Superior temporal gyrus (tissue), 1 donor: Measurements from ENCODE around the gene MYO1D.

Source experiments
- DNase-seq: peaks from one replicate; pipeline ENCODE4 v3.0.0-alpha.2; 2016; ENCODE audit errors: extremely low spot score

Gene MYO1D

DNA sequence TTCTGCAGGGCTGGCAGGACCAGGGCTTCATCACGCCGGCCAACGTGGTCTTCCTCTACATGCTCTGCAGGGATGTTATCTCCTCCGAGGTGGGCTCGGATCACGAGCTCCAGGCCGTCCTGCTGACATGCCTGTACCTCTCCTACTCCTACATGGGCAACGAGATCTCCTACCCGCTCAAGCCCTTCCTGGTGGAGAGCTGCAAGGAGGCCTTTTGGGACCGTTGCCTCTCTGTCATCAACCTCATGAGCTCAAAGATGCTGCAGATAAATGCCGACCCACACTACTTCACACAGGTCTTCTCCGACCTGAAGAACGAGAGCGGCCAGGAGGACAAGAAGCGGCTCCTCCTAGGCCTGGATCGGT, 388.8 kb downstream of the MYO1D start:
- DNase-seq = no peak

DNA sequence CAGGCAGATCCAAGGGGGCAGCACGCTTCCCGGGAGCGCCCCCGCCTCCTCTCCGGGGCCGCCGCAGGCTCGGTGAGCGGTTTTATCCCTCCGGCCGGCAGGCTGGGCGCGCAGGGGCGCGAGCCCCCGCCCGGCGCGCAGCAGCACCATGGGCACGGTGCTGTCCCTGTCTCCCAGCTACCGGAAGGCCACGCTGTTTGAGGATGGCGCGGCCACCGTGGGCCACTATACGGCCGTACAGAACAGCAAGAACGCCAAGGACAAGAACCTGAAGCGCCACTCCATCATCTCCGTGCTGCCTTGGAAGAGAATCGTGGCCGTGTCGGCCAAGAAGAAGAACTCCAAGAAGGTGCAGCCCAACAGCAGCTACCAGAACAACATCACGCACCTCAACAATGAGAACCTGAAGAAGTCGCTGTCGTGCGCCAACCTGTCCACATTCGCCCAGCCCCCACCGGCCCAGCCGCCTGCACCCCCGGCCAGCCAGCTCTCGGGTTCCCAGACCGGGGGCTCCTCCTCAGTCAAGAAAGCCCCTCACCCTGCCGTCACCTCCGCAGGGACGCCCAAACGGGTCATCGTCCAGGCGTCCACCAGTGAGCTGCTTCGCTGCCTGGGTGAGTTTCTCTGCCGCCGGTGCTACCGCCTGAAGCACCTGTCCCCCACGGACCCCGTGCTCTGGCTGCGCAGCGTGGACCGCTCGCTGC, 389.3 kb downstream of the MYO1D start:
- no peak for DNase-seq

DNA sequence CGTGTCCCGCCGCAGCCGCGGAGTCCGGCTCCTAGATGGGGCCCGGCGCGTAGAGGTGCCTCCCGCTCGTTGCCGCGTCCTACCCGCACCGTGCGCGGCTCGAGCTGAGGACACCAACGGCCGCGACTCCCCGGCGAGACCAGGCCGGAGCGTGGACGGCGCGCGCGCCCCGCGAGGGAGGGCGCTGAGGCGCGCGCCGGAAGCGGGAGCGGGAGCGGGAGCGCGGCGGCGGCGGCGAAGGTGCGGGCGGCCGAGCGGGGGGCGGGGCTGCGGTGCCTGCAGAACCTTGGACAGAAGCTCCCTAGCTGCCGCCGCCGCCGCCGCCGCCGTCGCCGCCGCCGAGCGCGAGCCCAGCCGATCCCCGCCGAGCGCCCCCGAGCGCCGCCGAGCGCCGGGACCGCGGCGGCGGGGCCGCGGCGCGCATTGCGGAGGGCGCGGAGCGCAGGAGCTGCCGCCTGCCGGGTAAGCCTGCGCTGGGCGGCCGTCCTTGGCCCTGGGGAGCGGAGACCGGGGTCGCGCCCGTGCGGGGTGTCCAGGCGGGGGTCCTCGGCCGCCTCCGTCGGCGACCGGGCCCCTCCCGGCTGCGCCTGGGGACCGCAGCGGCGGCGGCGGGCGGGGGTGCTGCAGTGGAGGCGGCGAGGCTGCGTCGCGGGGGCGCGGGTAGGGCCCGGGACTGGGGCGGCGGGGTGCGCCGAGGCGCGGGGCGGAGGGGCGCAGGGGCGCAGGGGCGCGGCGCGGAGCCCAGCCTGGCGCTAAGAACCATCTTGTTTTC, 390.0 kb downstream of the MYO1D start, which contains the start of gene CDK5R1:
Gene CDK5R1 (plus strand): TSS at position 293 of the 772 bp plus-strand sequence. CDS start 628 bp downstream, outside the sequence.
- DNase-seq = peak; percentile 52

DNA sequence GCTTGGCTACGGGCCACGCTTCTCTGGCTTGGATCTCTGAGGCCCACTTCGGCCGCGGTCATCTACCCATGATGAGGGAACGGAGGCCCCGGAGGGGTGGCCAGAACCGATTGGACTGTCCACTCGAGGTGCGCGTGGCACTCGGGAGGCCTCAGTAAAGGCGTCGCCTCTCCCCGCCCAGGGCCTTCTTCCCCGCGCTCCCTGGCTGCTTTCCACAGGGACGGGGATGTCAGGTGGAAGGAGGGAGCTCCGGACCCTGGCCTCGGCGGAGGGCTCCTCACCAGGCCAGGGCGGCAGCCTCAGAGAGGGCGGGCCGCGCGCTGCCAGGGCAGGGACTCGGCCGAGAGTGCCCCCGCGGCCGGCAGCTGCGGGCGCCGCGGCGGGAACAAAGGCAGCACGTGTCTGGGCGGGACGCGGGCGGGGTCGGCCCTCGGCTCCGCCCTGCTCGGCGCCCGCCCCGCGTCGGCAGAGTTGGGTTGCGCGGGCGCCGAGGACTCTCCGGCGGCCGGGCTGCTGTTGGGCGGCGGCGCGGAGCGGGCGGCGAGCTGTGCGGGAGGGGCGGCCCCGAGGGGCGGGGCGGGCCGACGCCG, 390.7 kb downstream of the MYO1D start:
- peak; percentile 89 for DNase-seq

DNA sequence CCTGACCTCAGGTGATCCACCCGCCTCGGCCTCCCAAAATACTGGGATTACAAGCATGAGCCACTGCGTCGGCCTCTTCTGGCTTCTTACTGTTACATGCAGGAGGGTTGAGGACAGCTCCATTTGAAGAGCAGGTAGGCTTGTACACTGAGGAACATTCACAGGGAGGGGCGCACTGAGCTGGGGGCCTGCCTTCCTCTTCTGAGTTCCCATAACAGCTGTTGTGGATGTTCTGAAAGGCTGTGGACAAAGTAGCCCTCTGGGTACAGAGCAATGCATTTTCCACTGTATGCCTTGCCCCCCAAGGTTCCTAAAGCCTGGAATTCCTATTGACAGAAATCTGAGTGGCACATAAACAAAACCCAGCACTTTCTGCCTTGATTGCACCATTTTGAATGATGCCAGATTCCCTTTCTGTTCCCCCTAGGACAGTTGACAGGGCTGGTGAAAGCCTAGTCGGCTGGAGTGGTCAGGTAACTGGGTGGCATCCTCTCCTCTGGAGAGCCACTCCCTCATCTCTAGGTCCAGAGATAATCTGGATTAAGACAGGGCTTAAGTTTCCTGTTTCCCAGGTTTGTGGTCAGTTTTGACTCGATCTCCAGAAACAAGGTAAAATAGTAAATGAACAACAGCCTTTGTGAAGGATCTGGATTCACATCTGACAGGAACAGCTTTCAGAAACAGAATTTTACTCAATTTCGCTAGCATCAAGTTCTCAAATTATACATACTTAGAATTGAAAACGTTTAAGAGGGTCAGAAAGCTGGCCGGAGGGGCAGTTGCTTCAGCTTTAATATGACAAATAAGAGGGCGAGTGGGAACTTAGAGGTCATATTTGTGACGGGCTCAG, 391.4 kb downstream of the MYO1D start:
- DNase-seq = peak; percentile 68

DNA sequence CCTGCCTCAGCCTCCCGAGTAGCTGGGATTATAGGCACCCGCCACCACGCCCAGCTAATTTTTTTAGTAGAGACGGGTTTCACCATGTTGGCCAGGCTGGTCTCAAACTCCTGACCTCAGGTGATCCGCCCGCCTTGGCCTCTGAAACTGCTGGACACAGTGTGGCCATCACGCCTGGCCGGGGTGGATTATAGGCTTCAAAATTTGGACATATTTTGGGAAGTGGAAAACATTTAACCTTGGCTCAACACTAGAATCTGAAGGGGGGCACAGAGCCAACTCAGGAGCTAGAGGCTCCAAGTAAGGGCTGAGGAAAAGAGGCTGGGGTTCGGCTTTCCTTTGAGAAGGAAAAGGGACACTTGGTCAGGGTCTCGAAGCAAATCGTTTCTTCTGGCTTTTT, 392.3 kb downstream of the MYO1D start:
- no peak for DNase-seq

DNA sequence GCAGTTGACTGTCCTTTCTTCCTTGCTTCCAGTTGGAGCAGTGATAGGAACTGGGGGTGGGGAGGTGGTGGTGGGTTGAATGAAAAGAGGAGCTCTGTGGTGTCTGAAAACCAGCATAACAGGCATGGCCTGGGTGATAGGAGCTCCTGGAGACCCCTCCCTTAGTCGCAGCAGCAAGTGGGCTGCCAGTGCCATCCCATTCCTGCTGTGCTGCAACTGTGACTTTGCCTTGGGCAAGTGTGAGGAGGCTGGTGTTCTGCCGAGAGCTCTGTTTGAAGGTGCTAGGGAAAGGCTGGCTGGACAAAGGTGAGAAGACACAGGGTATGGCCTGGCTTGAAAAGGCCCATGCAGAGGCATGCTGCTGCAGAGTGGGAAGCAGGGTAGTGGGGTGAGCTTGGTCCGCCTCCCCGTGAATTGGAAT, 392.9 kb downstream of the MYO1D start:
- no peak for DNase-seq

DNA sequence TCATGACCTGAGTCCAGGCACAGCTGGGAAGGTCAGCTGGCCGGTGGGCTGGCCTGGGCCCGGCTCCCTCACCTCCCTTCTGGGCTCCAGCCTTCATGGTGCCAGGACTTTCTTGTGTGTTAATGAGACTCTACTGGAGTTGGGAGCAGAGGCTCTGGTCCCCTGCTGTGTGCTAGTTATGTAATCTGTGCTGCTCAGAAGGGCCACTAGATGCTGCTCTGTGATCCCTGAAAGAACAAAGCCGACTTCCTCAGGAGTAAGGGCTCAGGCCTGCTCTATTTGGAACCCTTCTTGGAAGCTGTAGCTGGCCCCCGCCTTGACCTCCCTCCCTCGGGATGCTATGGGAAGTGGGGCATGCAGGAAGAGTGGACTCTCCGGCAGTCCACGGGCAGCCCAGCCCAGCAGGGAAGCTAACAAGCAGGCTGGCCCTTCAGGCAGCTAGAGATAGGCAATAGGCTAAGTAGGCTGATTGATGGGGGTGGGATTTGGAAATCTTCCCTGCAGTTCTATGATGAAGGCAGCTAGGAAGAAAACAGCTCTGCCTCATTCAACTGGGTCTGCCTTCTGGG, 393.4 kb downstream of the MYO1D start:
- peak; percentile 95 for DNase-seq

DNA sequence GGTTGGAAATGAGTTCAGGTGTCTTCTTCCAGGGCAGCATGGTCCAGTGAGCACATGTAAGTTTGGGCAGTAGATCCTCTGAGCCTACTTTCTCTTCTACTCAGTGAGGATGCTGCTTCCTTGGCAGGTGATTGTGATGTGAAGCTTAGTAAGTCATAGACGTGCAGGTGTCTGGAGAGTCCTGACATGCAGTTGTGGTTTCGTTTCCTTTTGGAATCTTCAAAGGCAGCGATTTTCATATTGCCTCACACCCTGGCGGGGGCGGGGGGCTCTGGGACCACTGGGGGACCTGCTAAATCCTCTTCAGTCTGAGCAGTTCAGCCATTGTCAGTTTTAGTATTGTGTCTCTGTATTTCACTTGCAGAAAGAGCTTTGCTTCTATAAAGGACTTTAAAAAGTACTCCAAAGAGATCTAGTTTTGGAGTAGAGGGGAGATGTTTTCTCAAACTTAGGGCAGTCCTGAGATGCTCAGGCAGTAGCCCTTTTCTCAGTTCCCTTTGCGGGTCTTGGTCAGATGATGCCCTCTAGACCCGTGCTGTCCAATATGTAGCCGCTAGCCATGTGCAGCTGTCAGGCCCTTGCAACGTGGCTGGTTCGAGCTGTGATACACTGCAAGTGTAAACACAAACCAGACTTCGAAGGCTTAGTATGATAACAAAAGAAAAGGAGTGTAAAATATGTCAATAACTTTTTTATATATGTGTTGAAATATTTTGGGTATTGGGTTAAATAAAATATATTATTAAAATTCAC, 394.2 kb downstream of the MYO1D start:
- peak; percentile 44 for DNase-seq

DNA sequence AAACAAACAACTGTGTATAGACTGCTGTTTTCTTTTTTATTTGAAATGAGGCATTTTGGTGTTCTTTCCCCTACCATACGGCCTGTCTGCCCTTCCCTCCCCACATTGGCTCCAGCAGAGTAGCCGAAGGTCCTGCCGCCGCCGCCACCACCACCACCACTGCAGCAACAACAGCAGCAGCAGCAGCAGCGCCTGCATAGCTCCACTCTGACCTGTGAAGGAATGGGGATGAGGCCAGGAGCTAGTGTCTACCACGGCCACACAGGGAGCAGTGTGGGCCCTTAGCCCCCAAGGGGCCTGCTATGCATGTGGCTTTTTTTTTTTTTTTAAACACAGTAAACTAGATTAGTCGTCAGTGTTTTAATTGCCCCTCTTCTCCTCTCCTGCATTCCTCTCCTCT, 395.7 kb downstream of the MYO1D start:
- DNase-seq = no peak

DNA sequence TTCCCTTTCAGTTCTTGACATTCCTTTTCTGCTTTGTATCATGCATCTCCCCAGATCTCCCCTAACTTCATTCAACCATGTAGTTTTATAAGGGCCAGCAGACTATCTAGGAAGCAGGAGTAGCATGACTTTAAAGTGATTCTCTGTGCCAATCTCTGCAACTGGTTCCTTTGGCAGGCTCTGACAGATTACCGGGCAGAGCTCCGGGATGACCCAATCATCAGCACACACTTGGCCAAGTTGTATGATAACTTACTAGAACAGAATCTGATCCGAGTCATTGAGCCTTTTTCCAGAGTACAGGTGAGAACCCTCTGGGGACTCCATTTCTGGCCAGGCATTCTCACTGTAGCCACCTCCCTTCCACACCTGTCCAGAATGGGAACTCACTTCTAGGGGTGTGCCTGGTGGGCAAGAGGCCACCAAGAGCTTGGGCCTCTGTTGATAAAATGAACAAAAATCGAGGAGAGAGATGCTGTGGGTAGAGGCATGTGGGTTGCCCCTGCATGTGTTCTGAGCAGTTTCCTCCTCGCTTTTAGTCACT, 397.8 kb downstream of the MYO1D start:
- DNase-seq = no peak

DNA sequence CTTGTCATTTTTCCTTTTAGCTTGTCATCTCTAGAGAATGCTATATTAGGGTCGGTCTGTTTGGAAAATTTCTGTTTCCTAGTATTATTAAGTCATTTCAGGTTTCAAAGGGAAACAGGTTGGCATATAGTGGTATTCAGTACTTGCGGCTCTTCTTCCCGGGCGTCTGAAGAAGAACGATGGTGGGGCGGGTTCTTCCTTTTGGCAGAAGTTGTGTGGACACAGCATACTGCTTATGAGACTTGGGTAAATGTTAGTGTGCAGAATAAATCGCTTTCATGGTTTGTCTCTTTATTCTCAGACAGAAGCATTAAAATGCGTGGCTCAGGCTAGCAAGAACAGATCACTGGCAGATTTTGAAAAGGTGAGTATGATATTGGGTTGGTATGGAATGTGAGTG, 399.7 kb downstream of the MYO1D start:
- no peak for DNase-seq

DNA sequence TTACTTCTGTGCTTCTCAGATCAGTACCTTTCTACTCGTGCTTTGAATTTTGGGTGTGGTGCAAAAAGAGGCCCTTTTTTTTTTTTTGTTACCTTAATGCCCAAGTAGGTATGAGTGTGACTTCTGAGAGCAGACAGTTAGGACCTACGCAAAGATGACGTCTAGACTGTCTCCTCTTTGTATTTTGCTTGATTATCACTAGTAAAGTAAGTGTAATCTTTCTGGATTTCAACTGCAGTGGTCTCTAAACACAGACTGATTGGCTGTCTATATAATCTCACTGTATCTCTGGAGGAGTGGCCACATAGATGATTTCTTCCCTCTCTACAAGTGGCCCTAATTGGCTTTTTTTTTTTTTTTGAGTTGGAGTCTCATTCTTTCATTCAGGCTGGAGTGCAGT, 401.7 kb downstream of the MYO1D start:
- no peak for DNase-seq

DNA sequence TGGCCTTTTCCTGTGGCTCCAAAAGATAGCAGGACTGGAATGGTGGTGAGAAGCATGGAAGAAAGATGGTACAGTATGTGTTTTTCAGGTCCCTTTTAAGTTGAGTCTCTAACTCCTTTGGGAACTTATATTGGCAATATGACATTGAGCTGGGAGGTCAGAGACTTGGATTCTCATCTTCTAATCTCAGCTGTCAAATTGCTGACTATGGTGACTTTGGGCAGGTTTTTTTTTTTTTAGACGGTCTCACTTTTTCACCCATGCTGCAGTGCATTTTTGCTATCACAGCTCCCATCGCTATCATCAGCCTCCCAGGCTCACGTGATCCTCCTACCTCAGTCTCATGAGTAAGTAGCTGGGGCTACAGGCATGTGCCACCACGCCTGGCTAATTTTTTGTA, 405.3 kb downstream of the MYO1D start:
- DNase-seq = no peak

DNA sequence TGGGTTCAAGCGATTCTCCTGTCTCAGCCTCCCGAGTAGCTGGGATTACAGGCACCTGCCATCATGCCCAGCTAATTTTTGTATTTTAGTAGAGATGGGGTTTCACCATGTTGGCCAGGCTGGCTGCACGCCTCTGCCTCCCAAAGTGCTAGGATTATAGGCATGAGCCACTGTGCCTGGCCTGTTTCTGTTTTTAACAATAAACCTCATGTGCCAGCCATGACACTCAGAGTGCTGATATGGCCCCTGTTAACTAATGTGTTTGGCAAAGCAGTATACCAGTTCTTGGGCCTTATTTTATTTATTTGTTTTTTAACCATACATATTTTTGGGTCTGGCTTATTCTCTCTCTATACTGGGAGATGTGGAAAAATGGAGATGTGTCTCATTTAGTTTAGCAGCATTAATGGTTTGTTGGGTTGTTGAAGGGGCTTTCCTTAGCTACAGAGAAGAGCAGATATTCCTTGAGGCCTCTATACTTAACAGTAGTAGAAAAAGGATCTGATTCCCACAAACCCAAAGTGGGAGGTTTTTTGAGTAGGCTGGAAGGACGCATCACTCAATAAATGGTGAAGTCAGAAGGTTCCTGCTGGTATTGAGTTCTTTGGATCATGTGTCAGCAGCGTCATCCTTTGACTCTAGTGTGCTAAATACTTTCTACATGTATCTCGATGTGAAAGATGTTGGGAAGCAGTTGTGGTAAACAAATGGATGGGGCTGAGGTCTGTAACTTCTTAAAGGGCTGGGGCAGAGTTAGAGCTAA, 406.3 kb downstream of the MYO1D start:
- DNase-seq = no peak

DNA sequence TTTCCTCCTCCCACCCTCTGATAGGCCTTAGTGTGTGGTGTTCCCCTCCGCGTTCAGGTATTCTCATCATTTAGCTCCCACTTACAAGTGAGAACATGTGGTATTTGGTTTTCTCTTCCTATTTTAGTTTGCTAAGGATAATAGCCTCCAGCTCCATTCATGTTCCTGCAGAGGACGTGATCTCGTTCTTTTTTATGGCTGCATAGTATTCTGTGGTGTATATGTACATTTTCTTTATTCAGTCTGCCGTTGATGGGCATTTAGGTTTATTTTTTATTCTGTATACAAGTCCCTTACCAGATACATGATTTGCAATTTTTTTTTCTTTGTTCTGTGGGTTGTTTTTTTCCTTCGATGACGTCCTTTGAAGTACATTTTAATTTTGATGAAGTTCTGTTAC, 409.0 kb downstream of the MYO1D start:
- DNase-seq = no peak

DNA sequence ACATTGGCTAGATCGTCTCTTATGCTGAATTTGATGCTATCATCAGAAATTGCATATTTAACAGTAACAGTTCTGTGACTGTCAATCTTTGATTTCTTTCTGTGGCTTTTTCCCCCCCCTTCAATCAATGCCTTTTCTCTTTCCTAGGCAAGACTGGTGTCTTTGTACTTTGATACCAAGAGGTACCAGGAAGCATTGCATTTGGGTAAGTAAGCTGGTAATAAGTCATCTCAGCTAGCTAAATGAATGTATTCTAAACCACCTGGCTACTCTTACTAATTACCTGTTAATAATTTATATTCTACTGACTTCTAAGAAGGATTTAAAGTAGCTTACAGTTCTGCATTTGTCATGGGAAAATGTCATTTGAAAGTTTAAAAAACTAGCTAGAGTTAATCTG, 412.6 kb downstream of the MYO1D start:
- DNase-seq = no peak

DNA sequence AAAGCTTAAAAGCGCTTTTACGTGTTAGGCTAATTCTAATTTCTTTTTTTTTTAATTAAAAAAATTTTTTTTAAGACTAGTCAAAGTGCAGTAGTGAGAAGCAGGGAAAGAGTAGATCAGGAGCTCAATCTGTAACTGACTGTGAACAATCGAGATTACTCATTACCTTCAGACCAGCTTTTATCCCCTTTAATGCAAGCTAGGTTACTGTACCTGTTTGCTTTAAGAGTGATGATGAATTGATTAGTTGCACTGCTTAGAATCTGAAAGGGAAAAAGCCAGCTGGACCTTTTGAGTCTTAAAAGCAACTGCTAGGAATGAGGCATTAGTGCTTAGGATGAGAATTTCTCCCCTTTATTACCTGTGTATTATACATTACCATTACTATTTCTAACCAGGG, 413.6 kb downstream of the MYO1D start:
- no peak for DNase-seq

DNA sequence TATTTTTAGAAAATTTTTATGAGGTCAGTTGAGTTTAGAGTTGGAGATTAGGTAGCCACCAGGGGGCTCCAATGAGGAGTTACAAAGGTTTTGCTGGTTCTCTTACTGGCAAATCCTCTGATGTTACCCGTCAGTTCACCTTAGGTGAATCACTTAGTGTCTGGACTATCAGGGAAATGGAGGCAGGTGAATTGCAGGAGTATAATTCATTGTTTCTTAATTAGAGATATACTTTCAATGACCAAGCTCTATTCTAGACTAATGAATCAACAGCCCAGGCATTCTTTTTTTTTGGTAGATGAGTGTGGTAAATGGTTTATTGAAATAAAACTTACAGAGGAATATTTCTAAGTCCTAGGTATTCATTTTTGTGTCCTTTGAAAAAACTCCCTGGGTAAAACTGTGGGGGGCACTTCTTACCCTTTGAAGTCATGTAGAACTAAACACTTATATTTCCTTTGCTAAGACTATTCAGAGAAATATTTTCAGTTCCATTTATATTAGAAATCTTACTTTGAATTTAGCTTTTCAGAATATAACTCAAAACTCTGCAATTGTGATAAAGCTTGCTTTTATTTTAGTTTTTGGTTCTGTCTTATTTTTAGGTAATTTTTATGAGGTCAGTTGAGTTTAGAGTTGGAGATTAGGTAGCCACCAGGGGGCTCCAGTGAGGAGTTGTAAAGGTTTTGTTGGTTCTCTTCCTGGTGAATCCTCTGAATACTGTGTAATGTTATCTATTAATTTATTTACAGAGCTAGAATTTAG, 414.9 kb downstream of the MYO1D start:
- DNase-seq = peak; percentile 76
